H1 (cell line): ENCODE results near the gene DHX29.

ENCODE experiments used
- TAF1 ChIP-seq: IDR thresholded peaks from 2 replicates; pipeline ENCODE4 v1.6.1; 2011; ENCODE audit warnings: mild to moderate bottlenecking, low read depth, low read length
- TCF12 ChIP-seq: IDR thresholded peaks from 2 replicates; pipeline ENCODE4 v1.6.1; 2011; ENCODE audit warnings: low read depth, mild to moderate bottlenecking, low read length

DNA sequence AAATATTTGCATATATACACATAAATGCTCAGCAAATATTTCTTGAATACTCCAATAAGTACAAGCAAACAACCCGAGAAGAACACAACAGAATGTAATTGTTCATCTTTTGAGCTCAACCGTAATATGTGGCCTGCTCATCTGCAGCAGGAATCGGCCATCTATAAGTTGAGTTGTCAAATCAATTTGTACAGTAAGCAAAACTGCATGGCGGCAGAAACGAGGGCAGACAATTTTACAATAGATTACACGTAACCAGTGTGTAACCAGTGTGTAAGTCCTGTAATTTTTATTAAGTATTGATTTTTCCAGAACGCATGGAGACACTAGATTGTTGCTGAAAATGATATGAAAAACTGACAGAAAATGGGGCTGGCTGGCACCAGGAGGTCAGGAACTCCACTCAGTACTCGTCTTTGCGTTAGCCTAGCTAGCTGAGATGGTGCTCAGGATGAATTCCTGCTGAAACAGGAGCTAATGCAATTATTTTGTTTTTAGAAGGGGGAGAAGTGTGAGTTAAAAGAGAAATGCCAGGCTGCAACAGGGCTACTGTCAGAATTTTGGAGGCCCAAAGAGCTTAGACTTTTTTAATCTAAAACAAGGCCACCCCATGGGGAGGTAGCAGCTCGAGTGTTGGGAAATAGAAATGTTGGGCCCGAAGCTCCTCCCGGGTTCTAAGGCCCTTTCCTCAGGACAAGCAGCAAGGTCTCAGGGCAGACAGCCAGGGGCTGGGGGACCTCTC is 682 bp downstream of the DHX29 start:
- TF ChIP-seq TCF12, result no peak
- TF ChIP-seq TAF1, result no peak
